Neural progenitor cell (in vitro differentiated cells): ENCODE results near the gene SIM2. TPM values are rescaled to one million over a fixed set of nuclear protein-coding genes. Genes with fewer than 3 reads are reported as not detected.
"Not testable (repeated sequence)": the region's sequence is repeated elsewhere in the genome, so short reads cannot be mapped to it uniquely, and the experiment has no call there.

Experiments
- DNase-seq: peaks from one replicate; pipeline ENCODE4 v3.0.0-alpha.2; 2016; ENCODE audit warnings: low spot score
- H2AFZ ChIP-seq: fragments of 200-600 bp; sonication (generic); replicated peaks from 2 replicates; pipeline ENCODE4 v1.6.1; 2016; ENCODE audit warnings: antibody characterized with exemption
- H3F3A ChIP-seq: fragments of 200-600 bp; sonication (generic); 2 replicates; pipeline ENCODE4 v1.6.1; 2016; ENCODE audit warnings: antibody characterized with exemption, low read depth
- H3K27ac ChIP-seq: fragments of 200-600 bp; sonication (generic); 2 replicates; pipeline ENCODE4 v1.5.1; 2016; ENCODE audit warnings: mild to moderate bottlenecking
- H3K27me3 ChIP-seq: fragments of 200-600 bp; sonication (generic); 2 replicates; pipeline ENCODE4 v1.6.1; 2016; ENCODE audit warnings: mild to moderate bottlenecking, moderate library complexity
- H3K36me3 ChIP-seq: fragments of 200-600 bp; sonication (generic); 2 replicates; pipeline ENCODE4 v1.5.1; 2016
- H3K4me1 ChIP-seq: fragments of 200-600 bp; sonication (generic); 2 replicates; pipeline ENCODE4 v1.6.1; 2016; ENCODE audit warnings: mixed run types
- H3K4me2 ChIP-seq: fragments of 200-600 bp; sonication (generic); 2 replicates; pipeline ENCODE4 v1.6.1; 2016
- H3K4me3 ChIP-seq: fragments of 200-600 bp; sonication (generic); 2 replicates; pipeline ENCODE4 v1.5.1; 2016
- H3K79me2 ChIP-seq: fragments of 200-600 bp; sonication (generic); 2 replicates; pipeline ENCODE4 v1.6.1; 2016; ENCODE audit warnings: low read depth
- H3K9ac ChIP-seq: fragments of 200-600 bp; sonication (generic); 2 replicates; pipeline ENCODE4 v1.6.1; 2016
- H3K9me3 ChIP-seq: fragments of 200-600 bp; sonication (generic); 2 replicates; pipeline ENCODE4 v1.5.1; 2016; ENCODE audit warnings: low read depth
- H4K20me1 ChIP-seq: fragments of 200-600 bp; sonication (generic); 2 replicates; pipeline ENCODE4 v1.6.1; 2016; ENCODE audit warnings: low read depth
- H3K27ac Mint-ChIP-seq: 3 replicates; pipeline ENCODE4 v1.8.0; 2021; ENCODE audit warnings: mixed read lengths
- H3K27me3 Mint-ChIP-seq: 2 replicates; pipeline ENCODE4 v1.8.0; 2022; ENCODE audit warnings: low read depth, mild to moderate bottlenecking, inconsistent platforms, moderate library complexity, mixed read lengths; ENCODE audit not compliant: insufficient read depth
- H3K36me3 Mint-ChIP-seq: 3 replicates; pipeline ENCODE4 v1.8.0; 2021; ENCODE audit warnings: mixed read lengths
- H3K4me1 Mint-ChIP-seq: 3 replicates; pipeline ENCODE4 v1.8.0; 2021; ENCODE audit warnings: mixed read lengths
- H3K4me3 Mint-ChIP-seq: 3 replicates; pipeline ENCODE4 v1.8.0; 2021; ENCODE audit warnings: mild to moderate bottlenecking, moderate library complexity, mixed read lengths
- H3K9me3 Mint-ChIP-seq: 3 replicates; pipeline ENCODE4 v1.8.0; 2020; ENCODE audit warnings: mixed read lengths
- EZH2 ChIP-seq: fragments of 200-600 bp; sonication (generic); IDR thresholded peaks from 2 replicates; pipeline ENCODE4 v1.6.1; 2017; ENCODE audit warnings: antibody characterized with exemption, mild to moderate bottlenecking, moderate library complexity
- EZH2phosphoT487 ChIP-seq: fragments of 200-600 bp; sonication (generic); IDR thresholded peaks from 2 replicates; pipeline ENCODE4 v1.6.1; 2017; ENCODE audit warnings: antibody characterized with exemption
- total RNA-seq: library from RNA; depleted of rRNA; stranded (reverse); fragments of >200 nt; gene quantifications from 2 replicates; pipeline ENCODE4 v1.2.3, GENCODE V29; 2015; ENCODE audit warnings: low replicate concordance
- TF ChIP-seq, protein P1 (sequence below): fragments of 200-600 bp; sonication (generic); IDR thresholded peaks from 2 replicates; pipeline ENCODE4 v1.5.1; 2017; ENCODE audit warnings: antibody characterized with exemption, mild to moderate bottlenecking

SIM2 gene
- total RNA-seq, 1 donor from 2014 or later = not detected

DNA sequence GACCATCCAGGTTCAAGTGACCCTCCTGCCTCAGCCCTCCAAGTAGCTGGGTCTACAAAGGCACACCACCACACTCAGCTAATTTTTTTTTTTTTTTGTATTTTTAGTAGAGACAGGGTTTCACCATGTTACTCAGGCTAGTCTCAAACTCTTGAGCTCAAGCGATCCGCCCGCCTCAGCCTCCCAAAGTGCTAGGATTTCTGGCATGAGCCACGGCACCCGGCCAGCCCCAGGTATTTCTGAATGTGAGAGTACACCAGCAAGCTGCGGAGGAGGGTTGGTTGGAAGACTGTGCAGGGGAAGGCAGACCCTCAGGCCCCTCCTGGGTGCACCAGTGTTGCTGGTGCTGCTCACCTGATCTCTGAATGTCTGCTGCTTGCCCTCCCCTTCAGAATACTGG is 33.1 kb upstream of the SIM2 start:
- Histone ChIP-seq H3K4me2 (no peak overlapping the region), H3K4me3 (no peak overlapping the region), H3K27me3 (peaks cover 8% of the 10 kb centered on the region), H3K9ac (no peak overlapping the region), H3K27ac (no peak overlapping the region), H3K9me3 (no peaks in the 10 kb centered on the region), H3F3A (peaks cover 4% of the 10 kb centered on the region), H3K36me3 (no peaks in the 10 kb centered on the region), H2AFZ (no peak overlapping the region), H3K79me2 (no peaks in the 10 kb centered on the region), H4K20me1 (no peaks in the 10 kb centered on the region), H3K4me1 (peaks cover 12% of the 10 kb centered on the region)
- Mint-ChIP-seq H3K36me3 (no peaks in the 10 kb centered on the region), H3K27me3 (peaks cover 8% of the 10 kb centered on the region), H3K27ac (no peak overlapping the region), H3K9me3 (no peaks in the 10 kb centered on the region), H3K4me3 (no peak overlapping the region), H3K4me1 (peaks cover 19% of the 10 kb centered on the region)
- TF ChIP-seq EZH2 (no peak), EZH2phosphoT487 (no peak)
- TF ChIP-seq, protein P1, sequence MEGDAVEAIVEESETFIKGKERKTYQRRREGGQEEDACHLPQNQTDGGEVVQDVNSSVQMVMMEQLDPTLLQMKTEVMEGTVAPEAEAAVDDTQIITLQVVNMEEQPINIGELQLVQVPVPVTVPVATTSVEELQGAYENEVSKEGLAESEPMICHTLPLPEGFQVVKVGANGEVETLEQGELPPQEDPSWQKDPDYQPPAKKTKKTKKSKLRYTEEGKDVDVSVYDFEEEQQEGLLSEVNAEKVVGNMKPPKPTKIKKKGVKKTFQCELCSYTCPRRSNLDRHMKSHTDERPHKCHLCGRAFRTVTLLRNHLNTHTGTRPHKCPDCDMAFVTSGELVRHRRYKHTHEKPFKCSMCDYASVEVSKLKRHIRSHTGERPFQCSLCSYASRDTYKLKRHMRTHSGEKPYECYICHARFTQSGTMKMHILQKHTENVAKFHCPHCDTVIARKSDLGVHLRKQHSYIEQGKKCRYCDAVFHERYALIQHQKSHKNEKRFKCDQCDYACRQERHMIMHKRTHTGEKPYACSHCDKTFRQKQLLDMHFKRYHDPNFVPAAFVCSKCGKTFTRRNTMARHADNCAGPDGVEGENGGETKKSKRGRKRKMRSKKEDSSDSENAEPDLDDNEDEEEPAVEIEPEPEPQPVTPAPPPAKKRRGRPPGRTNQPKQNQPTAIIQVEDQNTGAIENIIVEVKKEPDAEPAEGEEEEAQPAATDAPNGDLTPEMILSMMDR = no peak
- no peak for DNase-seq

- Histone ChIP-seq H3K36me3 (no peaks in the 10 kb centered on the region), H2AFZ (no peak overlapping the region), H3F3A (no peaks in the 10 kb centered on the region), H3K9me3 (no peaks in the 10 kb centered on the region), H3K79me2 (no peaks in the 10 kb centered on the region), H3K4me3 (no peak overlapping the region), H3K4me1 (peaks cover 3% of the 10 kb centered on the region), H3K27ac (no peak overlapping the region), H3K9ac (no peak overlapping the region), H3K4me2 (no peak overlapping the region), H4K20me1 (no peaks in the 10 kb centered on the region), H3K27me3 (peaks cover 13% of the 10 kb centered on the region)
- no peak overlapping the region for H3K4me3 Mint-ChIP-seq
- no peaks in the 10 kb centered on the region for H3K36me3 Mint-ChIP-seq
- peaks cover 6% of the 10 kb centered on the region for H3K4me1 Mint-ChIP-seq
- no peak for DNase-seq
- H3K9me3 Mint-ChIP-seq = no peaks in the 10 kb centered on the region
- TF ChIP-seq EZH2 = no peak
- TF ChIP-seq EZH2phosphoT487 = no peak
- TF ChIP-seq, protein P1 = no peak
- no peak overlapping the region for H3K27ac Mint-ChIP-seq
- H3K27me3 Mint-ChIP-seq = peaks cover 8% of the 10 kb centered on the region
Observed at GRCh38 chr21:36668713-36669112, 30.2 kb upstream of the SIM2 start.

- no peaks in the 10 kb centered on the region for H3K36me3 ChIP-seq
- H3K27ac Mint-ChIP-seq = no peak overlapping the region
- TF ChIP-seq EZH2phosphoT487 (no peak), EZH2 (no peak)
- TF ChIP-seq, protein P1 = no peak
- H3K4me3 ChIP-seq = no peak overlapping the region
- no peak overlapping the region for H3K27ac ChIP-seq
- H3K4me1 Mint-ChIP-seq = peaks cover 5% of the 10 kb centered on the region
- no peak overlapping the region for H3K4me3 Mint-ChIP-seq
- H3K27me3 Mint-ChIP-seq = no peaks in the 10 kb centered on the region
- no peaks in the 10 kb centered on the region for H4K20me1 ChIP-seq
- no peaks in the 10 kb centered on the region for H3K36me3 Mint-ChIP-seq
- no peak for DNase-seq
- H3K9me3 ChIP-seq = peaks cover 1% of the 10 kb centered on the region
- peaks cover 8% of the 10 kb centered on the region for H3F3A ChIP-seq
- H3K9ac ChIP-seq = no peak overlapping the region
- H3K4me1 ChIP-seq = peaks cover 8% of the 10 kb centered on the region
- peaks cover 13% of the 10 kb centered on the region for H3K27me3 ChIP-seq
- no peak overlapping the region for H3K4me2 ChIP-seq
- peaks cover 4% of the 10 kb centered on the region for H3K9me3 Mint-ChIP-seq
- no peak overlapping the region for H2AFZ ChIP-seq
- H3K79me2 ChIP-seq = no peaks in the 10 kb centered on the region
Observed at GRCh38 chr21:36671836-36672235, 27.1 kb upstream of the SIM2 start.

DNA sequence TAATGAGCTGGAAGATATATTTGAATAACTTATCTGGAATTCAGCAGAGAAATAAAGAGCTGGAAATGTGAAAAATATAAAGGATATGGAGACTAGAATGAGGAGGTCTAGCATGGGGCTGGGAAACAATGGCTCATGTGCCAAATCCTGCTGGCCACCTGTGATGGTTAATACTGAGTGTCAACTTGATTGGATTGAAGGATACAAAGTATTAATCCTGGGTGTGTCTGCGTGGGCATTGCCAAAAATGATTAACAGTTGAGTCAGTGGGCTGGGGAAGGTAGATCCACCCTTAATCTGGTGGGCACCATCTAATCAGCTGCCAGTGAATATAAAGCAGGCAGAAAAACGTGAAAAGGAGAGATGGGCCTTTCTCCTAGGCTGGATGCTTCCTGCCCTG is 26.6 kb upstream of the SIM2 start:
- H3K9me3 ChIP-seq, DNase-seq, H3K4me3 Mint-ChIP-seq, H3K4me1 Mint-ChIP-seq, H3K9me3 Mint-ChIP-seq, H3K4me1 ChIP-seq, H3K9ac ChIP-seq, H3K27ac Mint-ChIP-seq, H4K20me1 ChIP-seq, H2AFZ ChIP-seq, H3K36me3 ChIP-seq, H3K27ac ChIP-seq, H3K4me3 ChIP-seq, H3K36me3 Mint-ChIP-seq, H3K4me2 ChIP-seq, H3K79me2 ChIP-seq, H3K27me3 Mint-ChIP-seq: not testable (repeated sequence)
- peaks cover 13% of the 10 kb centered on the region for H3F3A ChIP-seq
- H3K27me3 ChIP-seq = peaks cover 13% of the 10 kb centered on the region
